ENCODE data around the gene FAM32A.
"Not testable (repeated sequence)": the region's sequence is repeated elsewhere in the genome, so short reads cannot be mapped to it uniquely, and the experiment has no call there.

DNA sequence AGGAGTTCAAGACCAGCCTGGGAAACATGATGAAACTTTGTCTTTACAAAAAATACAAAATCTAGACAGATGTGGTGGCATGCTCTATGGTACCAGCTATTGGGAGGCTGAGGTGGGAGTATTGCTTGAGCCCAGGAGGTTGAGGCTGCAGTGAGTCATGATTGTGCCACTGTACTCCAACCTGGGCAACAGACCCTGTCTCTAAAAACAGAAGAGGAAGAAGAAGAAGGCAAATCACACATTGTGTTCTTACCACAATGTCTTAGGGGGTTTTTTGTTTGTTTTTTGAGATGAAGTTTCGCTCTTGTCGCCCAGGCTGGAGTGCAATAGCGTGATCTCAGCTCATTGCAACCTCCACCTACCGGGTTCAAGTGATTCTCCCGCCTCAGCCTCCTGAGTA is 6.3 kb upstream of the FAM32A start:
- TF ChIP-seq, protein P1, sequence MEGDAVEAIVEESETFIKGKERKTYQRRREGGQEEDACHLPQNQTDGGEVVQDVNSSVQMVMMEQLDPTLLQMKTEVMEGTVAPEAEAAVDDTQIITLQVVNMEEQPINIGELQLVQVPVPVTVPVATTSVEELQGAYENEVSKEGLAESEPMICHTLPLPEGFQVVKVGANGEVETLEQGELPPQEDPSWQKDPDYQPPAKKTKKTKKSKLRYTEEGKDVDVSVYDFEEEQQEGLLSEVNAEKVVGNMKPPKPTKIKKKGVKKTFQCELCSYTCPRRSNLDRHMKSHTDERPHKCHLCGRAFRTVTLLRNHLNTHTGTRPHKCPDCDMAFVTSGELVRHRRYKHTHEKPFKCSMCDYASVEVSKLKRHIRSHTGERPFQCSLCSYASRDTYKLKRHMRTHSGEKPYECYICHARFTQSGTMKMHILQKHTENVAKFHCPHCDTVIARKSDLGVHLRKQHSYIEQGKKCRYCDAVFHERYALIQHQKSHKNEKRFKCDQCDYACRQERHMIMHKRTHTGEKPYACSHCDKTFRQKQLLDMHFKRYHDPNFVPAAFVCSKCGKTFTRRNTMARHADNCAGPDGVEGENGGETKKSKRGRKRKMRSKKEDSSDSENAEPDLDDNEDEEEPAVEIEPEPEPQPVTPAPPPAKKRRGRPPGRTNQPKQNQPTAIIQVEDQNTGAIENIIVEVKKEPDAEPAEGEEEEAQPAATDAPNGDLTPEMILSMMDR (IDR thresholded peaks at IDR 0.05): not testable (repeated sequence)
- TF ChIP-seq EP300 (IDR thresholded peaks at IDR 0.05): not testable (repeated sequence)
